Fibroblast of peridontal ligament (primary cell): ENCODE data around the gene CLK4.

Experiments used
- DNase-seq: peaks from one replicate; pipeline ENCODE4 v3.0.0-alpha.2; 2010; ENCODE audit errors: extremely low read depth

Gene CLK4

GRCh38 chr5:178626484-178627258, at the start of gene CLK4:
Gene CLK4 (minus strand): TSS chr5:178627050. CDS start chr5:178623416, 3,634 bp downstream.
- DNase-seq, result peak; percentile 92

DNA sequence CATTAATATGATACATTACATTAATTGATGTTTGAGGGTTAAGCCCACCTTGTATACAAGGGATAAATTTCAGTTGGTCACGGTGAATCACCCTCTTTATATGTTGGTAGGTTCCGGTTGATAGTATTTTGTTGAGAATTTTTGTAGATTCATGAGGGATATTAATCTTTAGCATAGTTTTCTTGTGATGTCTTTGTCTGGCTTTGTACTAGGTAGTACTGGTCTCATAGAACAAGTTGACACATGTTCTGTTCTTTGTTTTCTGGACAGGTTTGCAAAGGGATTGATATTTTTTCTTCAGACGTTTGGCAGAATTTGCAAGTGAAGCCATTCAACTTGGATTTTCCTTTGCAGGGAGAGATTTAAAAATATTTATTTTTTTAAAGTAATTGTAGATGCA, 49.1 kb upstream of the CLK4 start:
- DNase-seq, result no peak

GRCh38 chr5:178674334-178674733, 47.5 kb upstream of the CLK4 start:
- no peak for DNase-seq

- DNase-seq, result no peak
Measured at GRCh38 chr5:178673801-178674295, 47.0 kb upstream of the CLK4 start.

DNA sequence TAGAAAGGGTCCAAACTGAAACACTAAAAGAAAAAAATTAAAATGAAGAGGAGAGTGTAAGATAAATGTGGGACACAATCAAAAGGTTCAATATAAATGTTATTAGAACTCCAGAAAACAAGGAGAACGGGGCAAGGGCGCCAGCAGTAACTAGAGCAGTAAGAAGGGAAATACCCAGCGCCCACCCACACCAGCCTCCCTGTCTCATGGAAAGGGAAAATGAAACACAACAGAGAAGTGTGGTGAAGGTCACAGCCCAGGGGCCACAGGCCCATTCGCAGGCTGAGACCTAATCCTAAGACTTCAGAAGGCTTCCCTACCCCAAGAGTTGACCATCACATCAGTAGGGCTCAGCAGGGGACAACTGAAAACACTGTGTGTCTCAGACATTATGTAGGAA, 45.8 kb upstream of the CLK4 start:
- no peak for DNase-seq

DNA sequence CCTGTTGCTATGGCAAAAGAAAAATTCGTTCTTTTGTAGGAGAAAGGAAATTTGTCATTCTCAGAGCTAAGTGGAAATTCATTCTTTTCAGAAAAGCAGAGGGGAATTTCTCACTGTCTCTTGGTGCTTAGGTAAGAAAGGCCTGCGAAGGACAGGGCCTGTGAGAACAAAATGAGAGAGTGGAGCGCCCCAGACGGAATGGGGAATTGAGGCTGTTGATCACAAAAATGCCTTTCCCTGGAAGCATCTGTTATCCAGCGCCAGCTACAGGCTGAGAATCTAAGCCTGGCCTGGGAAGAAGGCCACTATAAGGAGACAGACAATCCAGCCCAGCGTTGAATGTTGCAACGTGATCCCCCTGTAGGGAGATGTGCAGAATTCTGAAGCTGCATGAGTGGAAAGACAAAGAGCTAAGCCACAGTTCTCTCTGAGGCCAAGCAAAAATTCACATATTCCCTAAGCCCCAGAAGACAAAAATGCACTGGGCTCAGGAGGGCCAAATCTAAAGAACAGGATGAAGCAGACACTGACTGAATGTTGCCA, 44.8 kb upstream of the CLK4 start:
- no peak for DNase-seq

- DNase-seq, result no peak
Measured at GRCh38 chr5:178670351-178670885, 43.6 kb upstream of the CLK4 start.

GRCh38 chr5:178668579-178668978, 41.7 kb upstream of the CLK4 start:
- DNase-seq, result no peak

GRCh38 chr5:178667688-178668087, 40.8 kb upstream of the CLK4 start:
- no peak for DNase-seq

DNA sequence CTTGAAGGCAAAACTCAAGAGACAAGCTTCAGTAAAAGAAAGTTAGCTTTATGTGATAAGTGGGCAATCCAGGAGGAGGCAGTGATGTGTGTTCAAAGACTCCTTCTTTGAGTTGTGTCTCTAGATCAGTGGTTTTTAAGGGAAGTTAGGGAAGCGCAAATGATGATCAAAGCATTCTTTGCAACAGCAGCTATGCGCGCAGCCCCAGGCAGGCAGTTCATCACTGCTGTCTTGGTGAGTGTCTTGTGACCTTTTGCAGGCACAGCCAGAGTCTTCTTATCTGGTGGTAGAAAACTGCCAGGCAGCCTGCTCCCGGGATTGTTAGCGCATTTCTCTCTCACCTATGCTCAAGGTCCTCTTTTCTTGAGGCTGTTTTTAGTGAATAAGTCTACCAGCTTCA, 40.3 kb upstream of the CLK4 start:
- DNase-seq, result no peak

GRCh38 chr5:178664141-178664540, 37.3 kb upstream of the CLK4 start:
- DNase-seq, result no peak

DNA sequence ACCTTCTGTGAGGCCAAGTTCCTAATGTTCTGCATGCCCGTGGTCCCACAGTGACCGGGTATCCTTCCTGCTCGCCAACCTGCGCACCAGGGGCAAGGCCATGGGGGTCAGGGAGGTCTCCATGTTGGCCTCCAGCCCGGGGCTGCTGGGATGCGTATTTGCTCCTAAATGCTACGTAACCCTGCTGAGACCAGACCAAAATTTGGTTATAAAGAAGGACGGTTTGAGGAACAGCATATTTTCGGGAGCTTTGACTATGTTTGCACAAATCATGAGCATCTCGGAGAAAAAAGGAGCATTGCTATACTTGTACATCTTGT, 35.7 kb upstream of the CLK4 start:
- no peak for DNase-seq

GRCh38 chr5:178661836-178662540, 35.1 kb upstream of the CLK4 start:
- DNase-seq, result no peak

GRCh38 chr5:178651046-178651810, 24.4 kb upstream of the CLK4 start:
- no peak for DNase-seq

- no peak for DNase-seq
Measured at GRCh38 chr5:178650214-178650613, 23.4 kb upstream of the CLK4 start.

GRCh38 chr5:178649580-178649979, 22.7 kb upstream of the CLK4 start:
- DNase-seq, result no peak

GRCh38 chr5:178644826-178645545, 18.1 kb upstream of the CLK4 start:
- DNase-seq, result no peak

GRCh38 chr5:178642351-178642909, 15.6 kb upstream of the CLK4 start:
- DNase-seq, result peak; percentile 13

GRCh38 chr5:178641711-178642110, 14.9 kb upstream of the CLK4 start:
- DNase-seq, result no peak

DNA sequence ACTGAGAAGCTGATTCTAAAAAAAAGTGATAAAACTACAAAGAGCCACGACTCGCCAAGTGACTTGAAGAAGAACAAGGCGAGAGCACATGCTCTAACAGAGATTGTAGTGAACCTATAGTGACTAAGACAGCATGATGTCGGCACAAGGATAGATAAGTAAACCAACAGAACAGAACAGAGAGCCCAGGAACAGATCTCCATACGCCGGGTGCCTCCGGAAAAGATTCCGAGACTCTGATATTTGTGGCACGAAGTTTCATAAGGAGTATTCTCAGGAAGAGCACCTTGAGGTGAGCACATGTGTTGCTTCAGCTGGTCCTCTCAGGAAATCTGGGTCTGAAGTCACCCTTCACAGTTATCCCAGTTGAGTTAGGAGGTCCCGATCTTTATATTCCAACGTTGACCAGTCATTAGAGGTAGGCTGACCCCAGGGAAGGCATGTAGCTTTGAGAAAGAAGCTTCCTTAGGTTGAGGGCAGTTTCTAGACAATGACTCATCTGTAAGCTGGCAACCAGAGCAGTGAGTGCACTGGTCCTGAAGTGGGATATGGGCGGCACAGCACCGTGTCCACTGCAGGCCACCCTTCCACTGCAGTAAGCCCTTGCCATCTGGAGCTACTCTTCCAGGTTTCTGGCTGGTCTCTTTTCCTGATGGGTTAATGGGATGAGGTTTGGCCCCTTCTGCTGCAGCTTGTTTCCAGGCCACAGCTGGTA, 13.6 kb upstream of the CLK4 start:
- DNase-seq, result no peak
